Activated naive CD4-positive, alpha-beta T cell treated with anti-CD3 and anti-CD28 coated beads, Interleukin-2, amount 50 U/mL, for 16 hours (primary cell): Measurements from ENCODE around the gene EMILIN2.

ENCODE experiments used
- DNase-seq: peaks from one replicate; pipeline ENCODE4 v3.0.0-alpha.2; 2020

The EMILIN2 gene

DNA sequence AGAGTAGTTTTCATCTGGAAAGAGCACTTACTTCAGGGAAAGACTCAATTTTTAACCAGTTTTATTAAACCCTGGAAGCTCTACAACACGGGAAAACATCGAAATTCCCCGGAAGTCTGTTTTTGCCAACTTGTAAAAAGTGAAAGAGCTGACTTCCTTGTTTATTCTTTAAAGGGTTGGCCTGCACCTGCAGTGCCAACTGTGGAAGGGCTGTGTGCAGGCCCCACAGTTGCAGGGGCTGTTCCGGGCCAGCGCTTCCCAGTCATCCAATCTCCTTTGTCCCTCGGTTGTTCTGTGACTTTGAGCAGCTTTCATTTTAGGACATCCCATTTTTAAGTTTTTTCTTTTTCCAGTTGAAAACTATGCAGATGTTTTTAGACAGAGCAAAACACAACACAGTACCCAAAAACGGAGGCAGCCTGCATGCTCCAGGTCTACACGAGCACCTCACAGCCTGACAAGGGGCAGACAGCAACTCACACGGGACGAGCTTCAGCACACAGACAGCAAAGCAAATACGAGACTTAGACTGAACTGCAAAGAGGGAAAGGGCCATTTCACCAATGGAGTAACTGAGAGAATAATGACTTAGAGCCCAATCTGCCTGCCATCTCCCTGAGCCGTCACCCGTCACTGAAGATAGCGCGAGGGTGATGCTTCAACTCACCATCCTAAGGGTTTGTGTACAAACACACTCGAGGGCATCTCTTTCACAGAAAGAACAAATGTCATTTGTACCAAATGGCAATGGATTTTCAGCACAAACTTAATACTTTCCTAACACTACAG lies 70.6 kb downstream of the EMILIN2 start:
- no peak for DNase-seq

DNA sequence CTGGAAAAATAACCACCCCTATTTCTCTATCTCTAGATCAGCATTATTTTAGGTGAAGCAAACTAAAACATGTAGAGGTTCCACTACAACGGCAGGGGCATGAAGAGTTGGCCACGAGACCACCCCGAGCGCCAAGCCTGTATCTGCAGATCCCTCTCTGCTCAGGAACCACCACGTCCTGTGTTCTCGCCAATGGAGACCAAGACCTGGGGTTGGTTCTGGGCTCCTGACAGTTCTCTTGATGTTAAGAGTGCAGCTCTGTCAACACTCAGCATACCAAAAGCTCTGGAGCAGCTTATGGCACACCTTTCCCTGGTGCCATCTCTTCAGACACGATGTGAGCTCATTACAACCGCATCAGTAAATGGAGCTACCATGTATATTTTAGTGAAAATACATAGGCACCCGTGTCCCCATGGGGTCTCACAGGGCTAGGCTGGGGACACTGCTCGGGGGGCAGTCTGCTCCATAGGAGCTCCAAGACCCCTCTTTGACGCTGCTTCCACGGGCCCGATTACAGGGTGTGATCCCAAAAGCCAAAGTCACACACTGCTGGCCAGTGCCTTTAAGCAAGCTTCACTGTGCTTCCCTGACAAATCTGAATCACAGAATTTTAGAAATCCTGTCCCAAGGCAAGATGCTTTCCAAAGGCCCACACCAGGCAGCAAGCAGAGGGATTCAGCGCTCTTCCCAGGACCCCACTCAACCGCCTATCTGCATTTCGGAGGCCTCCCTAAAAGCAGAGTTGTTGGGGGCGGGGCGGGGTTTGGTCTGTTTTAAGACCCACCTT lies 72.2 kb downstream of the EMILIN2 start:
- DNase-seq = no peak

DNA sequence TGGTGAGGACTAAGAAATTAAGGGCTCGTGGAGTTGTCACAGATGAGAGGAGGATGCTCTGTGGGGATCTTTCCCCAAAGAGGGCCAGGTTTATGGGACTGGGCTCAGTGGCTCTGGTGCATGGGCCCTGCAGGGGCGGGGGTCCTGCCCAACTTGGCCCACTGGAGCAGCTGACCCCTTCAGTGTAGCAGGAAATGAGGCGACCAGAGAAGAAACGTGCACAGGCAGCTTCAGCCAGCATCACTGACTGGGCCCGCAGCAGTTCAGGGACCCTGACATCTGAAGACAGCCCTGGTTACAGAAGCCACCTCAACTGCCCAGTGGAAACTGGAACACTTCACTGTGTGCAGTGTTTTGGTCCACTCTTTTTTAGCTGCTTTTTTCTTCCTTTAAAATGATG lies 72.8 kb downstream of the EMILIN2 start:
- DNase-seq = no peak

DNA sequence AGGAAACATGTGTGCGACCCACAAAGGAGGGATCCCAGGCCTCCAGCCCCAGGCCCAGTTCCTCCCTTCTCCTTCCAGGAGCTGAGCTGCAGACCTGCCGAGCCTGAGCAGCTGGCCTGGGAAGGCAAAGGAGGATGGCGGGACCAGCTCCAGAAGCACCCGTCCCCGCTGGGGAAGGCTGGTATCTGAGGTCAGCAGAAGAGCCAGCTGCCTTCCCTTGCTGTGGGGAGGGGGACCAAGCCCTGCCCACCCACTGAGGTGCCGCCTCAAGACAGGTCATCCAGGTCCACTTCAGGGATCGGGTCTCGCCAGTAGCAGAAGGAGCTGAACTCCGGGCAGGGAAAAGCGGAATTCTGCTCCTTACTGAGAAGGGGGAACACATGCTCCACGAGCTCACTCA lies 73.2 kb downstream of the EMILIN2 start:
- DNase-seq = no peak

DNA sequence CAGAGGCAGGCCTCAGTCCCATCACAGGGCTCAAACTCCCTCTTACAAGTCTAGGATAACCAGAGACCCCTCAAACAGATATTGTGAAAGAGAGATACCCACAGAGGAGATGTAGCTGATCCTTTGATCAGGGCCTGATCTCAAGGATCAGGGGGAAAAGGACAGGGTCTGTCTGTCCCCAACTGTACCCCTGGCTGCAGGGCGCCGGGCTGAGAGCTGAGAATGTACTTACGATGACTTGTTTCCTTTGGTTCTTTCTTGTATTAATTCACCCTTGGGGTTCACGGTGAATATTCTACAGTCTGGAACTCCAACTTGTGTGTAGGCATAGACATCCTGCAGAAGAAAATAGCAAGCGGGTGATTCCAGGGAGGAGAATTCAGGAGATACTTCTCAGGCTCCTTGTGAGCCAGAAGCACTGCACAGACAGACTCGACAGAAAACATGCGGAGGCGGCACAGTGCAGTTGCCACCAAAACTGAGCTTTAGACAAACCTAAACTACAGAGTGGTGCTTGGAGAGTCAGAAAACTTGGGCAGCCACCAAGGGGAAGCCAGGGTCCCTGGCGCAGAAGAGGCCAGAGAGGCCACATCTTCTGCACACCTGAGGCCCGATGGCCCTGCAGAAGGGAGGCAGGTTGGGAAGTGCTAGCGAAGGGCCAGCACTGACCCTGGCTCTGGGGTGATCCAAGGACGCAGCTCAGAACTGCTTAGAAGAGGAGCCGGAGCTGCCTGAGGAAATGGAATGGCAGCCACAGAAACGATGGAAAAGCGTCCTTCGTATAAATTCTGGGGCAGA lies 73.9 kb downstream of the EMILIN2 start:
- DNase-seq = no peak

DNA sequence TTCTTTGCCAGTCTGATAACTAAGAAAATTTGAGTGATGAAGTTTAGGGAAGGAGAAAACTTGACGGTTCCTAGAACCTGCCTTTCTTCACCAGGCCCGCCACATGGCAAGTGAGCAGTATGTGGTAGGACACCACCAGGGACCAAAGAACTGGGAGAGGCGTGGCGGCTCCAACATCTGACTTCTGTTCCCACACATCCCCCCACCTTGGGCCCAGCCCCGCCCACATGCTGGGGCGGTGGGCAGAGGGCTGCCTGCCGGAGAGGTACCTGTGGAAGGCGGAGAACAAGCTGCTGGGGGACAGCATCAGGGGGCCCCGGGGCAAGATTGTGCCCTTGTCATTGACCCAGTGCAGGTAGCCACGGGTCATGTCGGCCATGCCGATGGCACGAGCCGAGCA lies 75.0 kb downstream of the EMILIN2 start:
- DNase-seq = no peak

DNA sequence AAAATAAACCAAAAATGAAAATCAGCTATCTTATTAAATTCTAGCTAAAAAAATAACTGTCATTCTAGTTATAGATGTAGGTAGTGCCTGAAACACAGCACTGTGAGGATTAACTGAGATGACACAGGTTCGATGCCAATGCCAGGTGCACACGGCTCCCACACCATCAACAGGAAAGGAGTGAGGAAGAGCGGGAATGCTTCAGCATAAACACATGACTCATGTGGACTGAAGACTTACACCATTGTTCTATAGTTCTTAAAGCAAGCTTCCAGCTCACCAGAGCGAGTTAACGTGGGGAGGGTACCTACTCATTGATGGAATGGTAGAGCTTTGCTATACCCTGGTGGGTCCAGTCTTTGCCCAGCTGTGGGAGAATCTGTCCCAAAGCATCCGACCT lies 76.7 kb downstream of the EMILIN2 start:
- no peak for DNase-seq

DNA sequence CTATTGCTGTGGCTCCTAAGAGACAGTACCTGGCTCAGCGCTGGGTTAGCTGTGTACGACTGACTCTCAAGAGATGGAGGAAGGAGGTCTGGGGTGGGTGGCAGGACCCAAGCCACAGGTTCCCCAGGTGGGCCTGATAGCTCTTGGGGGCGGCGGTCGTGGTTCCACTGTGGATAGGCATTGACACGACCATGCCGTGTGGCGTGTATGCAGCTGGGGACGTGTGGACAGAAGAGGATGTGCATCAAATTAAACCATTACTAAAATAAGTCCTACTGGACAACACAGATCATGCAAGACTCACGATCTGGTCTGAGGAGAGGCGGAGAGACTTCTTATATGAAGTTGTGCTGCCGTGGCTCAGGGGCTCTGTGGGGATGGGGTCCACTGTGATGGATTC lies 78.1 kb downstream of the EMILIN2 start:
- DNase-seq = no peak

DNA sequence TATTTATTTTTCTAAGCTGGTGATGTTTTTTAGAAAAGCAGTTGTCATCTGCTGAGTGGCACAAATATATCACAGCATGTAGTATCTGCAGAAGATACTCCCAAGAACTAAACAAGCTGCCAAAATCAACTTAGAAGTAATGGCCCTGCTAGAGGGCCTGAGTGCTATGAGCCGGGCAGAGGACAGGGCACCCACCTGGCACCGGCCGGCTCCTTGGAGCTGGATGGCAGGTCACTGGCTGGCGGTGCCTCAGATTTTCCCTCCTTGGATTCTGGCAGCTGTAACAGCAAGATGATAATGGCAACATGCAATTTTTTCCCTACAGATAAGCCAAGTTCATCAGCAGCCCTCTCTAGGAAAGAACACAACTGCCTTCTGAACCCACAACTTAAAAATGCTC lies 79.7 kb downstream of the EMILIN2 start:
- no peak for DNase-seq

DNA sequence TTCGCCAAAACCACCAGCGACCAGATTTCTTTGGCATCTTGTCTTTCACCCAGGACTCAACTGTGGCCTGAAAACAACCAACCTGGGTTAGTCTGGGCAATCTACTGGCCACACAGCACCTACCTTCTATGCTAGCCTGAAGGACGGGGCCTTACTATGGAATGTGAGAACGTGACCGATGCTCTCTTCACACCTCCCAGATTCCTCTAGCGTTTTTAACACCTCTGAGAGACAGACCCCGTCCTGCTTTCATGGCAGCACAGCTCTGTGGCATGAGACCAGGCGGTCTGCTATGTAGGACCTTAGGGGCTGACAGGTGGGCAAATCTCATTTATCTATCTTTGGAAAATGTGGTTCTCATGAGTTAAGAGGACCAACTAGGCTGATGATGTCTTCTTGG lies 80.9 kb downstream of the EMILIN2 start:
- no peak for DNase-seq

DNA sequence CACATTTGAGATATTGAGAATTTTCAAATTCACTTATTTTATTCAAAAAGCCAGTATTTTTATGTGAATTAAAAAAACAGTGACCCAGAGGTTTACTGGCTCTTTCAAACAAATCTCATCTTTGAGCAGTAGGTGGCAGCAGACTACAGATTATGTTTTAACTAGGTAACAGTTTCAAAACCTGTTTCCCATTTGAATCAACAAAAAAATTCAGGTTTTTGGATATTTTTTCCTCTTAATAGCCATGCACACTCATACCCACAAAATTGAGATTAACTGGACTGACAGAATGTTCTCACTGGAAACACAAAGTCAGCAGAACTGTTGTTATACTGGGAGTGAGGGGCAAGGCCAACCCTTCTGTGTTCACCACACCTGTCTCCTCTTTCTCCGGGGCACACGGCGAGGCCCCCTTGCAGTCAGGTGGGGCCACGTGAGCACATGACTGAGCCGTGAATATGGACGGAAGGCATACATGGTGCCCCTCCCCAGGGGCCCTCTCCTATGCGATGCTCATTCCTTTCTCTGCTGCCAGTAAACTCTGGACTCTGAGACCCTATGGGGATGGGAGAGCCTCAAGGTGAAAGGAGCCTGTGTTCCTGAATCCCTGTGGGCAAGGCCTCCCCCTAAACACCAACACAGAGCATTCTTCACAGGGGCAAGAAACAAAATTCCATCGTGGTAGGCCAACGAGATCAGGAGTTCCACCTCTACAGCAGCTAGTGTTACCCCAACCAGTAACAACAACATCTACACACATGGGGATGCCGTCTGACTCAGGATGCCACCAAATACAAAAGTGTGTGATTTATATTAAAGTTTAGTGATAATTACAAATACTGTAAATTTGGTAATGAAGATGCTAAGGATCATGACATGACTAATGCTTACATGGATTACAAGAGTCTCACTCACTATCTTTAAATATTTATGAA lies 85.7 kb downstream of the EMILIN2 start:
- no peak for DNase-seq

DNA sequence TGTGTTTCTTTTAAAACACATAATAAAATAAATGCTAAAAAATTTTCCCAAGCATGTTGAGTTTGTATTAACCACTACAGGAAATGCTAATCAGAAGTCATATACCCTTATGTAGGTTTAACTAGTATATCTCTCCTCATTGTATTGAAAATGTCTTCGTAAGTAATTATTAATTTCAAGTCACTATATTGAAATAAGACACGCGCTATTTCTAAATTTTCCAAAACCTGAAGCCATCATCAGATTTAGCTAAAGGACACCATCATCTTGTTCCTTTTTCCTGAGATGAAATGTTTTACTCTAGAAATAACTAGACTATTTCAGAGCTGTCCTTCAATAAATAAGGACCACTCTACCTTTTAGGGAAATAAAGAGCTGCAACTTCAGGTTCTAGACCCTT lies 87.2 kb downstream of the EMILIN2 start:
- DNase-seq = no peak

DNA sequence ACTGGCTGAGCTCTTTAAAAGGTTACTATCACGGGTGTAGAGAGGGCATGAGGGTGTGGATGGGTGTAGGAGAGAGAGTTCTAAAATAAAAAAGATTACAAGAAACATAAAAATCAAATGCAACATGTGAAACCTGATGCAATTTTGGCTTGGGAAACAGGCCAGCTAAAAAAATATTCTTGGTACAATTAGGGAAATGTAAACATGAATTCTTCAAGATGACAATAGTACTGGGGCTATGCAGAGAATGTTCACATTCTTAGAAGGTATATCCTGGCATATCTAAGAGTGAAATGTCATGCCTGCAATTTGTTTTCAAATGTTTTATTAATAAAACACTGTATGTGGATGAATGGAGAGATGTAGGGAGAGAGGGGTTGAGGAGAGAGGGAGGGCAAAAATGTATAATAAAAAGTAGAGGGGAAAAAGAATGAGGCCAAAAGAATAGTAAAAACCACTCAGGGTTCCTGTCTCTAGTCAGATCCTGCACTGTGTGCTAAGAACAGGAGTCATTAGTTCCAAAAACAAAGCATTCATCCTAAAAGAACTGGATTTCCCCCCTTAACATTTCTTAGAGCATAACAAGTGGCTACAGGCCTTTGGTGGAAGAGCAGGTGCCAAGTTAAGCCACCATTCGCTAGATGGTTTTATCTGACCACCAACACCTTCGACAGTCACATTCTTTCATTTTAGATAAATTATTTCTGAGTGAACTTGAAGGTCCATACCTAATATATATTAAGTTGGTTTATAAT lies 88.8 kb downstream of the EMILIN2 start:
- DNase-seq = no peak

DNA sequence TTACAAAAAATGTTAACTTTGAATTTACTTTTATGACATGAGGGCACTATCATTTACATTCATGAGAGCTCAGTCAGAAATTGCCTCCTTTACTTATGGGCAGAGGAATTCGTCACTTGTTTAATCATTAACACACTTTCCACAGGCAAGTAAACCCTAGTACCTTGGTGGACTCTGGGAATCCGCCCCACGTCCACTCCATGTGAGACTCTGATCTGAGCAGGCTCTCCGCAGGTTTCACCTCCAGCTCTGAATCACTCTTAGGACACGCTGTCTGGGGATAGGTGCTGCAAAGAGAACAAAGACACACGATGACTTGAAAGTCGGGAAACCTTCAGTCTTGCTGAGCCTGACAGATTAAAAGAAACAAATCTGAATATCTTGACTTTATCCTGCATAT lies 92.5 kb downstream of the EMILIN2 start:
- no peak for DNase-seq

DNA sequence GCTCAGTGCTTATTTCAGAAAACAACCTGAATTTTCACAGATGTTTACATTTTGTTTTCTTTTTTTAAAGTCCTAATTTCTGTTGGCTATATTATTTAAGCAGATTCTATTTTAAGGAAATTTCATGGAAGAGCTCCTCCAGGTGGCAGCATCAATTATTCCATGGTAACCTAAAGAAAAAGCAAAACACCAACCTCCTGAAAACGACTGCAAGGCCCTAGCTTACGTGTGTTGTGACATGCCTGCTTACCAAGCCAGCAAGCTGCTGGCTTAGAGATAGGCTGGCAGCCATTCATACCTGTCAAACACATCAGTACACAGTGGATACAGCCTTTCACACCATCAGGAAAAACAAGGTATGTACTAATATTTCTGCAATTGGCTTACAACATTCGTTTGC lies 101.2 kb downstream of the EMILIN2 start:
- no peak for DNase-seq

DNA sequence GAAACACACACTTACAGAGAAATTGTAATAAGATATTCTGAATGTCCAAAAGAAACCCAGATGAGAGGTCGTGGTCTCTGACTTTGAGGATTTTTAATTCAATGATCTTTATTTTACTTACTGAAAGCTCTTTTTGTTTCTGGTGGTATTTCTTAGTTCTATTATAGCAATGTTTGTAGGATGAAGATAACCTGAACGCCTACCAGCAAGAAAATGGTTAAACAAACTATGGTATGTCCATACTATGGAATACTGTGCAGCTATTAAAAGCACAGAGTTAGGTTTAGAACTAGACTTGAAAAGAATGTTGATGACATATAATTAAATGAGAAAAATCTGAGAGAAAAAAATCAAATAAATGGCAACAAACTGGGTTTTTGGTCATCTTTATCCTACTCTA lies 105.8 kb downstream of the EMILIN2 start:
- no peak for DNase-seq

DNA sequence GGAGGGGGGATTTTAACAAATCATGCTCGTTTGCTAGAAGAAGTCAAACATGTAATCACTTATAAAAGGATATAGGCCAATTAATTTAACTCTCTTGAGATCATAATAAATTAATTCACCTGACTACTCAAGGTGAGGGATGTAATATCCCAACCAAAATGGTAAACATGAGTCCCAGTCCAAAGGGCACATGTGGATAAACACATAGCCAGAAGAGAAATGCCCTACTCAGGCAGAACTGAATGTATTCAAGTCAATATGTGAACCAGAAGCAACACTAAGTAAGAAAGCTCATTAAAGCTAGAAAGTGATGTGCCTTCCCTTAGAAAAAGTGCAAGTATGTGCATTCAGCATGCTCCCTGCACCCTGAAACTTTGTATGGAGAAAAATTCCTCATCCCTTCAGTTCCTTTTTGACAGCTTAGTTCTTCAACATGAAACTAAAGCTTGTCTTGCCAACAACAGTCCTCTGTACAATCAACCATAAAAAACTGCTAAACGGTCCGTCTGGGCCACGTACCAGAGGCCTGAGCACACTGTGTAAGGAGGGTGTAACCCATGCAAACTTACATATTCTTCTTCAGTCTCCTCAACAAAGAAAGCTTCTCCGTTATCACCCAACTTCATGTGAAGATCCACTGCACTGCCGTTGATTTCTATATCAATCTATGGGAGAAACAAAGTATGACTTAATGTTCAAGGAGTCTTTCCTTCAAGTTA lies 107.3 kb downstream of the EMILIN2 start:
- DNase-seq = no peak

DNA sequence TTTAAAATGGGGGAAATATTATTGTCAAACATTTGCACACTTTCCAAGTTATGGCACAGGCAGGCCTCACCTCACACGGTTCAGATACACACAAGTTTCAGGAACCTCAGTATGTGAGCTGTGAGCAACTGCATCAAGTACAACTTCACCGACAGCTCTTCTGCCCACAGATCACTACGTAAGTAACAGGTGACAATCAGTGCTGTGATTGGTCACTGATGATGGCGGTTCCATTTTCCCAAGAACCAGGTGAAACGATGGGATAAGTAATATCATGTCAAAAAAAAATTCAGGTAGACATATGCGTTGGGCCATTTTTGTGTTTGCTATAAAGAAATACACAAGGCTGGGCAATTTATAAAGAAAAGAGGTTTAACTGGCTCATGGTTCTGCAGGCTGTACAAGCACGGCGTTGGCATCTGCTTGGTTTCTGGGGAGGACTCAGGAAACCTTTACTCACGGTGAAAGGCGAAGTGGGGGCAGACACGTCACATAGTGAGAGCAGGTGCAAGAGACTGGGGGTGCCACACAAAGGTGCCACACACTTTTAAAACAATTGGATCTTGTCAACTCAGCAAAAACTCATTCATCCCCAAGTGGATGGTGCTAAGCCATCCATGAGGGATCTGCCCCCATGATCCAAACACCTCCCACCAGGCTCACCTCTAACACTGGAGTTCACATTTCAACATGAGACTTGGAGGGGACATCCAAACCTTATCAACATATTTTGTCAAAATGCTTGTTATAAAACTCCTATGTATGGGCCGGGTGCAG lies 108.3 kb downstream of the EMILIN2 start:
- DNase-seq = no peak

DNA sequence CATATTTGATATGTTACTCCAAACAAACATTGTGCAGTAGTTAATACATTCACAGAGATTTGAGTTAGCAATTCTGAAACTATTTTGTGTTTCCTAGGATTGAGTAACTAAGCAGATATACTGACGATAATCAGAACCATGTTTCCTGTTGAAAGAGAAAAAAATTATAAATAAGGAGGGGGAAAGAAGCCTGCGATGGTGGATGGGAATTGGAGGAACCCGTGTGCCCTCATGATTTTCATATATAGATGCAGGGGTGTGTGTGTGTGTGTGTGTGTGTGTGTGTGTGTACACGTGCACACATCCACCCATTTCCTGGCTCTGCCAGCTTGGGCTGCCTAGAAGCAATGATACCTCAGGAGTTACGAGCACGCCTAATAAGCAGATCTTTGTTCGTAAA lies 109.2 kb downstream of the EMILIN2 start:
- DNase-seq = no peak

DNA sequence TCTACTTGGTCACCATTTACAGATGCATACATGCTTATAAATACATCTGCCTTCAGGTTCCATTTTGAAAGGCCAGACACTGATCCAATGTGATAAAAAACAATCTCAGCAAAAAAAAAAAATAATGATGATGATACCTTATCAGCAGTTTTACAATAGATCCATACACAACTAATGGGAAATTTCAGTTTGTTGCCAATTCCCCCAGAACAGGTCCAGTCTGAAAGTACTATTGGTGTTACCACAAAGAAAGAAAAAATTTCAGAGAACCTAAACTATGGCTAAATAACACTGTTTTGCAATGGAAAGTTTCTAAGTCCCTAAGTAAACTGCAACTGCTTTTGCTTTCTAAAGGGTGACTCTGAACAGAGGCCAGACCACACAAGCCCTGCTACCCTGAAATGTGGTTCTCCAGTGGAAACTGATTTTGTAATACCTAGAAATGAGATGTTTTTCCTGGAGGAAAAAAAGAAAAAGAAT lies 112.1 kb downstream of the EMILIN2 start:
- no peak for DNase-seq
